ENCODE results near the gene SUMF2. TPM values are rescaled to one million over a fixed set of nuclear protein-coding genes. Genes with fewer than 3 reads are reported as not detected.
"Not testable (repeated sequence)": the region's sequence is repeated elsewhere in the genome, so short reads cannot be mapped to it uniquely, and the experiment has no call there.

The SUMF2 gene
- total RNA-seq, 1 experiment from 2014 or later = 152 TPM

DNA sequence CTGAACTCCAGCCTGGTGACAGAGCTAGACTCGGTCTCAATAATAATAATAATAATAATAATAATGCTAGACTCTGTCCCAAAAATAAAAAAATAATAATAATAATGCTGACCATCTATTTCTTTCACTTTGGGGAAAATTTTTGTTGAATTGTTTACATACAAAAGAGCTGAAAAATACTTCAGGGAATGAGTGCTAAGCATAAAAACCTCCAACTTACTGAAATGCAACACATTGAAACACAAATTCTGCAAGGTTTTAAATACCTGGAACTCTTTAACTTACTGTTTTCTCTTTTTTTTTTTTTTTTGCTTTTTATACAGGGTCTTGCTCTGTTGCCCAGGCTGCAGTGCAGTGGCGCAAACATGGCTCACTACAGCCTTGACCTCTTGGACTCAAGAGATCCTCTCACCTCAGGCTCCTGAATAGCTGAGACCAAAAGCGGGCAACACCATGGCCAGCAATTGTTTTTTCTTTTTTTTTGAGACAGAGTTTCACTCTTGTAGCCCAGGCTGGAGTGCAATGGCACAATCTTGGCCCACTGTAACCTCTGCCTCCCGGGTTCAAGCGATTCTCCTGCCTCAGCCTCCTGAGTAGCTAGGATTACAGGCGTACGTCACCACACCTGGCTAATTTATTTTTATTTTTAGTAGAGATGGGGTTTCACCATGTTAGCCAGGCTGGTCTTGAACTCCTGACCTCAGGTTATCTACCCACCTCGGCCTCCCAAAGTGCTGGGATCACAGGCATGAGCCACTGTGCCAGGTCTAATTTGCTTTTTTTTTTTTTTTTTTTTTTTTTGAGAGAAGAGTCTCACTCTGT, 34.3 kb downstream of the SUMF2 start:
- in situ Hi-C loops (cut with HindIII; ENCODE audit: low sequenced_read_pairs); DNase-seq (ENCODE audit: low spot score): not testable (repeated sequence)

DNA sequence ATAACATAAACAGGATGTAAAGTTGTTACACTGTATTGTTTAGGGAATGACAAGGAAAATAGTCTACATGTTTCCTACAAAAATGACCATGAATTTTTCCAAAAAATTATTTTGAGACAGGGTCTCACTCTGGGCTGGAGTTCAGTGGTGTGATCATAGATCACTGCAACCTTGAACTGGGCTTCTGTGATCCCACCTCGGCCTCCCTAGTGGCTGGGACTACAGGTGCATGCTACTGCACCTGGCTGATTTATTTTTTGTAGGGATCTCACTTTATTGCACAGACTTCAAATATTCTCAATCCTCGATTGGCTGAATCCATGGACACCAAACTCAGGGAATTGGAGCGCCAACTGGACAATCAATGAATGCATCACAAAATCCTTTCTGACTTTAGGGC, 35.6 kb downstream of the SUMF2 start:
- in situ Hi-C loops (cut with HindIII; ENCODE audit: low sequenced_read_pairs) = no loop called here
- DNase-seq (ENCODE audit: low spot score) = no peak

DNA sequence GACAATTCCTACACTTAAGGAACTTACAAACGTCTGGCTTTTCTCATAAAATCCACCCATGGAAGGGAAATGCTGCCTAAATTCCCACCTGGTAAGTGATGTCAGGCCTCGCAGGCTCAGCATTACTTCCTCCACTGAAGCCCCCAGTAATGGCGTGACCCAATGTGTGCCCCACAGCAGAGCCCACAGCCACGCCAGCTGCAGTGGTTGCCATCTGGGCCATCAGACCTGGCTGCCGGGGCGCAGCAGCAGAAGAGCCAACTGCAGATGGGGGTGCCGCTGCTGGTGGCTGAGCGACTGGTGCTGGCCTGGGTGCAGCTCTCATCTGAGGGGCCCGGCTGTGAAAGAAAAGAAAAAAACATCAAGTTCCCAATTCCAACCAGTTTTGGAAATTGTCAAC, 40.1 kb downstream of the SUMF2 start:
- DNase-seq (ENCODE audit: low spot score); in situ Hi-C loops (cut with HindIII; ENCODE audit: low sequenced_read_pairs): not testable (repeated sequence)

DNA sequence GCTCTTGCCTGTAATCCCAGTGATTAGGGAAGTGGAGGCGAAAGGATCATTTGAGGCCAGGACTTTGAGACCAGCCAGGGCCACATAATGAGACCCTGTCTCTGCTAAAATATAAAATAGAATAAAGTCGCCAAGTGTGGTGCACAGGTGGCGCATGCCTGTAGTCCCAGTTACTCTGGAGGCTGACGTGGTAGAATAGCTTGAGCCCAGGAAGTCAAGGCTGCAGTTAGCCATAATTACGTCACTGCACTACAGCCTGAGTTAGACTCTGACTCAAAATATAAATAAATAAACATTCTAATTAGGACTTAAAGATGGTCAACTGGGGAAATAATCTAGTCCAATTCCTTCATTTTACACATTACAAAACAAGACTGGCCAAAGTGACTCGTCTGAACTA, 41.4 kb downstream of the SUMF2 start:
- peak; percentile 7 for DNase-seq (ENCODE audit: low spot score)
- in situ Hi-C loops (cut with HindIII; ENCODE audit: low sequenced_read_pairs) = no loop called here

DNA sequence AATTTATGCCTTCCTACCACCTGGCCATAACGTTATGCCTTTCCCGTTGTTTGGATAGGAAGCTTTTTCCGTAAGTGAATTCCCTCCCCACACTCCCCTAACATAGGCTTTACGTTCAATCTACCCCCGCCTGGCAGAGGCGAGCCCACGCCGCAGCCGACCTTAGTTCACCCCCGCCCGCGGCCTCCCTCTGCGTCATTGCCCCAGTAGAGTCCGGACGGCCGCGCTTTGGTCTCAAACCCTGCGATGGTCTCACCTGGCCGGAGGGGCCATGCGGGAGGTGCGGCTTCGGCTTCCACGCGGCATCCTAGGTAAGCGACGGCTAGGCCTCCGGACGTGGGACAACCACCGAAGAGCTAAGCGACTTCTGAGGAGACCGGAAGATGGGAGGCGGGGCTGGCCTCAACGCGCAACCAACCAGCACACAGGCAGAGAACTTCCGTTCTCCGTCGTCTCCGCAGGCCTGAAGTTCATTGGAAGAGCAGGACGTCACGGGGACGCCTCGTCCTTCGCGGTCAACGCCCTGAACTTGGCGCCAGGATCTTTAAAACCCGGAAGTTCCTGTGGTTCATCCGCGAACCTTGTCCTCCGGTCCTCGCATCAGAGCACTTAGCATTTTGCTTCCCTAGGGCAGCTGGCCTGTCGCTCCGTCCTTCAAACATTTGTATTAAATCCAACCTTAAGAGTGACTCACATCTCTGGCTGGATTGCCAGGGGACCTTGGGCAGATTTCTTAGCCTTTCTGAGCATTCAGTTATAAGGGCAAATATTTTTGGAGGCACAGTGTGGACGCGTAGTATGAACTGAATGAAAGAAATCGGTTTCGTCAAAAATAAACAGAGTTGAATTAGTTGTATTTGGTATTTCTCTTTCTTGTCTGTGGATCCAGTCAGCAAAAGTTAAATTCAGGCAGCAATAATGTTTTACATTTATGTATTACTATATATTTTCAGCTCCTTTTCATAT, 42.3 kb downstream of the SUMF2 start, which contains the start of gene CHCHD2:
Gene CHCHD2 (minus strand): TSS at position 369 of the 966 bp plus-strand sequence. CDS start 63 bp downstream, at position 306.
- peak; percentile 99 for DNase-seq (ENCODE audit: low spot score)
- in situ Hi-C loops (cut with HindIII; ENCODE audit: low sequenced_read_pairs) = no loop called here

DNA sequence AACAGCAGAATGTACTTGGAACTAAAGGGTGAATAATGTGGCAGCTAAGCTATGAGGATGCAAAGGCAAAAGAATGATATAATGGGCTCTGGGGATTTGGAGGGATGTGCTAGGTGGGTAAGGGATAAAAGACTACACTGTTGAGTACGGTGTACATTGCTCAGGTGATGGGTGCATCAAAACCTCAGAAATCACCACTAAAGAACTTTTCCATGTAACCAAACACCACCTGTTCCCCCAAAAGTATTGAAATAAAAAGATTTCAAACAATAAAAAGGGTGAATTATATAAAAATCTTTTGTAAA, 43.8 kb downstream of the SUMF2 start:
- DNase-seq (ENCODE audit: low spot score) = no peak
- in situ Hi-C loops (cut with HindIII; ENCODE audit: low sequenced_read_pairs) = no loop called here

DNA sequence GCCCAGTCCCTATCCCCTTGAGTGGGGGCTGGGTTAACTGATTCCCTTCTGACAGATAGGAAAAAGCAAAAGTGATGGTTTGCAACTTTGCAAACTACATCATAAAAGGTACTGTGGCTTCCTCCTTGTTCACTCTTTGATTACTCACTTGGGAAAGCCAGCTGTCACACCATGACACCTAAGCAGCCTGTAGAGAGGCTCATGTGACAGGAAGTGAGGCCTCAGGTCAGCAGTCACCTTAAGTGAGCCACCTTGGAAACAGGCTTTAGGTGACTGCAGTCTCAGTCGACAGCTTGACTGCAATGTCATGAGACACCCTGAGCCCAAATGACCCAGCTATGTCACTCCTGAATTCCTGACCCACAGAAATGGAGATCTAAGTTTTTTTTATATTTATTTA, 46.5 kb downstream of the SUMF2 start:
- no peak for DNase-seq (ENCODE audit: low spot score)
- in situ Hi-C loops (cut with HindIII; ENCODE audit: low sequenced_read_pairs) = no loop called here

DNA sequence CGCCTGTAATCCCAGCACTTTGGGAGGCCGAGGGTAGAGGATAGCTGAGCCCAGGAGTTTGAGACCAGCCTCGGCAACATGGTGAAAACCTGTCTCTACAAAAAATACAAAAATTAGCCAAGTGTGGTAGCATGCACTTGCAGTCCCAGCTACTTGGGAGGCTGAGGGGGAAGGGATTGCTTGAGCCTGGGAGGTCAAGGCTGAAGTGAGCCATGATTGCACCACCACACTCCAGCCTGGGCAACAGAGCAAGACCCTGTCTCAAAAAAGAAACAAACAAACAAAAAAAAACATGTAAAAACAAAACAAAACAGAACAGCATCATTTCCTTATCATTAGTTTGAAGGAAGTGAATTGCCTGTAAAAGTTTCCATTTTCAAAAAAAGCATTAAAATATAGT, 48.2 kb downstream of the SUMF2 start:
- in situ Hi-C loops (cut with HindIII; ENCODE audit: low sequenced_read_pairs); DNase-seq (ENCODE audit: low spot score): not testable (repeated sequence)

DNA sequence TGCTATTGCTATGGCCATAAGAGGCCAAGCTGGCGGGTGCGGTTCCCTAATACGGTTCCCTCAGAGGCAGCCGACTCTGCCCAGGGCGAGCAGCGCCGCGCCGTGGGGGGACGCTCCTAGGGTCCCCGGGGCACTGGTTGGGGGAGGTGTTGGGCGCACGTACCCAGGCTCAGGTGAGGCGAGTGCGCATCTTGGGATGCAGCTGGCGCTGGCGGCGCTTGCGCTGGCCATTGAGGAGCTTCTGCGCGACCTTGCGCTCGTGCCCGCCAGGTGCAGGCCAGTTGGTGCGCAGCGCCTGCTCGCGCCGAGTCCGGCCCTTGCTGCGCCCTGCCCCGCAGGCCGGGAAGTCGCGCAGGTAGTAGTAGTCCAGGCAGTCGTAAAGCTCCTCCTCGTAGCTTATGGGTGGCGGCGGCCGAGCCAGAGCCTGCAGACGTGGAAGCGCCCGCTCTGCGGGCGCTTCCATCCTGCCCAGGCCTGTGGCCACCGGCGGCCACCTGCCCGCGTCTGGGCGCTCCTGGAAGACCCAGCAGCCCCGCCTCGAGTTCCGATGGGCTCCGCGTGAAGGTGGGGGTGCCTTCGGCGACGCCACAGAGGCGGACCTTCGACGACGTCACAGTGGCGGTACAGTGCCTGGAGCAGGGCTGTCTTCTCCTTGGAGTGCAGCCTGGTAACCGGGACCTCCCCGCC, 51.9 kb downstream of the SUMF2 start, which contains the start of gene NUPR2:
Gene NUPR2 (minus strand): TSS at position 566 of the 687 bp plus-strand sequence. CDS start 103 bp downstream, at position 463.
- peak; percentile 66 for DNase-seq (ENCODE audit: low spot score)
- in situ Hi-C loops (cut with HindIII; ENCODE audit: low sequenced_read_pairs) = no loop called here

DNA sequence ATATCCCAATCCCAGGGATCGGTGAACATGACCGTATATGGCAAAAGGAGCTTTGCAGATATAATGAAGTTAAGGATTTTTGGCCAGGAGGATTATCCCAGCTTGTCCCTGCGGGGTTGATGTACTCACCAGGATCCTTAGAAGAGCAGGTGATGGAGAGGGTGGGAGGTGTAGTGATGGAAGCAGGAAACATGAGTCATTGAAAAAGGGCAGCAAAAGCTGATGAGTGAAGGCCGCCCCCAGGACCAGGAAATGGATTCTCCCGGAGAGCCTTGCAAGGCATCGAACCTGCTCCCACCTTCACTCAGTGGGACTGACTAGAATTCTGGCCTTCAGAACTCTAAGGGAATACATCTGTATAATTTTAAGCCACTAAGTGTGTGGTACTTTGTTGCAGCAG, 57.4 kb downstream of the SUMF2 start:
- in situ Hi-C loops (cut with HindIII; ENCODE audit: low sequenced_read_pairs) = no loop called here
- DNase-seq (ENCODE audit: low spot score) = no peak

DNA sequence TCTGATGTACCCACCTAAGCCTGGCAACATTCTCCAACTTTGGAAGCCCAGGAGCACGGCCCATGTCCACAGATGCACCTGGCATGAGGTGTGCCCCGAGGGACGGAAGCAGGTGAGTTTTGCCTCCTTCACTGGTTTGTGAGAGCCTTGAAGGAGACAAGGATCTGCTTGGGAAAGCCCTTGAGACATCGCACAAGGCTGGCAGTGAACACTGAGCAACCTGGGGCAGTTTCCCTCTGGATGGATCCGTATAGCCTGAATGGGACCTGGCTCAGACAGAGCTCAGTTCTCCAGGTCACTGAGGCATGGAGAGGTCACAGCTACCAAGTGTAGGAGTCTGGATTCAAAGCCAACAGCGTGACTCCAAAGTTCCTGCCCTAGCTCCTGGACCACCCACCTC, 60.9 kb downstream of the SUMF2 start:
- no peak for DNase-seq (ENCODE audit: low spot score)
- in situ Hi-C loops (cut with HindIII; ENCODE audit: low sequenced_read_pairs) = no loop called here

DNA sequence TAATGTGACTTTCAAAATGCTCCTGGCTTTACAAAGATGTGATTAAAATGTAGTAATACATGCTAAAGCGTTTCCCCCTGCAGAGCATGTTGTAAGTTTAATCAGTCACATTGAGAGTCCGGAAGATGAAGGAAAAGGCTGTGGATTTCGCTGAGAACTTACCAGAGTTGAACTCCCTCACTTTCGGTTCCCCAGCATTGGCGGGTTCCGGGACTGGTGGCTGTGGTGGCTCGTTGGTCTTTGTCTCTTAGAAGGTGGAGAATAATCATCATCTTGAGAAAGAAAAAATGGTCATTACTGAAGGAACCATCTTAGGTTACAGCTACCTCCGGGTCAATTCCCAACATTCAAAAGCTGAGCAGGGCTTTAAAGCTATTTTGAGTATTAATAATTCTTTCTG, 61.7 kb downstream of the SUMF2 start:
- DNase-seq (ENCODE audit: low spot score) = no peak
- in situ Hi-C loops (cut with HindIII; ENCODE audit: low sequenced_read_pairs) = no loop called here

DNA sequence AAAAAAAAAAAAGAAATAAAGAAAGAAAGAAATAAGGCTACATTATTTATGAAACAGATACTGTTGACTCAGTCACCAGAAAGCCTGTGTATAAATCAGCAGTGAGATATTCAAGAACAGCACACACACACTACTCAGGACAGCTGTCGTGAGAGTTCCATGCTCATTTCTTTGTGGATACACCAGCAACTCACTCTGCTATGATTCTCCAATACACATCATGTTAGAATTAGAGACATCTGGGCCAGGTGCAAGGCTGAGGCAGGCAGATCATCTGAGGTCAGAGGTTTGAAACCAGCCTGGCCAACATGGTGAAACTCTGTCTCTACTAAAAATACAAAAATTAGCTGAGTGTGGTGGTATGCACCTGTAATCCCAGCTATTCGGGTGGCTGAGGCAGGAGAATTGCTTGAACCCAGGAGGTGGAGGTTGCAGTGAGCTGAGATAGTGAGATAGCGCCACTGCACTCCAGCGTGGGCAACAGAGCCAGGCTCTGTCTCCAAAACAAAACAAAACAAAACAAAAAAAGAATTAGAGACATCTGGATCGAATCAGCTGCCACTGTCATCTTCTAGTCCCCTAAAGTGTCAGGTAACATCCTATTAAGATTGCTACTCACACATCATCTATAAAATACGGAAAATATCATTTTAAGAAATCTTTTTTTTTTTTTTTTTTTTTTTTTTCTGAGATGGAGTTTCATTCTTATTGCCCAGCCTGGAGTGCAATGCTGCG, 63.3 kb downstream of the SUMF2 start:
- no peak for DNase-seq (ENCODE audit: low spot score)
- in situ Hi-C loops (cut with HindIII; ENCODE audit: low sequenced_read_pairs) = no loop called here

Other genes with a start within 250 kb of the SUMF2 start
- gene SEPTIN14, start 201.5 kb upstream of the SUMF2 start, total RNA-seq (2014; rRNA removed; shearing (Covaris generic)) = not detected in 2 replicates
- gene ZNF713, start 176.8 kb upstream of the SUMF2 start, total RNA-seq (2014; rRNA removed; shearing (Covaris generic)) = 3.7 and 3.9 TPM in 2 replicates
- gene MRPS17, start 112.4 kb upstream of the SUMF2 start, total RNA-seq (2014; rRNA removed; shearing (Covaris generic)) = 32.1 and 39.7 TPM in 2 replicates
- 36.2 and 79.2 TPM in 2 replicates for gene NIPSNAP2, start 99.7 kb upstream of the SUMF2 start, total RNA-seq (2014; rRNA removed; shearing (Covaris generic))
- gene PSPH, start 12.8 kb upstream of the SUMF2 start, total RNA-seq (2014; rRNA removed; shearing (Covaris generic)) = 69.1 and 70.9 TPM in 2 replicates
- 412 and 507 TPM in 2 replicates for gene CCT6A, start 12.5 kb upstream of the SUMF2 start, total RNA-seq (2014; rRNA removed; shearing (Covaris generic))
- not detected in 2 replicates for gene PHKG1, start 28.7 kb downstream of the SUMF2 start, total RNA-seq (2014; rRNA removed; shearing (Covaris generic))
- gene CHCHD2, start 42.2 kb downstream of the SUMF2 start, total RNA-seq (2014; rRNA removed; shearing (Covaris generic)) = 654 and 762 TPM in 2 replicates
- gene NUPR2, start 52.1 kb downstream of the SUMF2 start, total RNA-seq (2014; rRNA removed; shearing (Covaris generic)) = not detected in 2 replicates

Measured in G401 (cell line).